SK-N-SH treated with all-trans-retinoic acid at 6 μM for 48 hours (cell line): ENCODE data around the gene TRPV4.

Source experiments
- ATAC-seq: fragments of 200-7000 bp; cut with Tn5 transposase; 3 replicates; pipeline ENCODE4 v1.9.1; 2020; ENCODE audit warnings: mild to moderate bottlenecking, moderate library complexity
- ARNTL ChIP-seq: fragments of 450-650 bp; formaldehyde crosslinking; IDR thresholded peaks from 2 replicates; pipeline ENCODE4 v1.5.0; 2020; ENCODE audit warnings: low read depth, mild to moderate bottlenecking, moderate library complexity, borderline replicate concordance
- CREB5 ChIP-seq: fragments of 250-450 bp; sonication (Bioruptor Pico); IDR thresholded peaks from 2 replicates; pipeline ENCODE4 v1.5.1; 2020; ENCODE audit warnings: low read depth, mild to moderate bottlenecking, moderate library complexity
- ESRRG ChIP-seq: fragments of 250-450 bp; sonication (Bioruptor Pico); IDR thresholded peaks from 2 replicates; pipeline ENCODE4 v1.6.1; 2021; ENCODE audit warnings: mild to moderate bottlenecking
- ISL1 ChIP-seq: fragments of 250-450 bp; sonication (Bioruptor Pico); IDR thresholded peaks from 2 replicates; pipeline ENCODE4 v2.1.2; 2022; ENCODE audit warnings: mild to moderate bottlenecking, moderate library complexity
- OSR1 ChIP-seq: fragments of 250-450 bp; sonication (Bioruptor Pico); IDR thresholded peaks from 2 replicates; pipeline ENCODE4 v1.8.0; 2022; ENCODE audit warnings: moderate library complexity, mild to moderate bottlenecking, inconsistent platforms
- PATZ1 ChIP-seq: fragments of 250-450 bp; sonication (Bioruptor Pico); IDR thresholded peaks from 2 replicates; pipeline ENCODE4 v1.8.0; 2020; ENCODE audit warnings: mild to moderate bottlenecking, moderate library complexity, borderline replicate concordance
- POU6F1 ChIP-seq: fragments of 250-450 bp; sonication (Bioruptor Pico); IDR thresholded peaks from 2 replicates; pipeline ENCODE4 v1.8.0; 2021; ENCODE audit warnings: low read depth, mild to moderate bottlenecking, moderate library complexity, borderline replicate concordance
- PPARA ChIP-seq: fragments of 250-450 bp; sonication (Bioruptor Pico); IDR thresholded peaks from 2 replicates; pipeline ENCODE4 v1.5.0; 2020; ENCODE audit warnings: mild to moderate bottlenecking, borderline replicate concordance
- RARB ChIP-seq: fragments of 250-450 bp; sonication (Bioruptor Pico); IDR thresholded peaks from 2 replicates; pipeline ENCODE4 v1.8.0; 2021; ENCODE audit warnings: mild to moderate bottlenecking, moderate library complexity
- SNAI2 ChIP-seq: fragments of 250-450 bp; sonication (Bioruptor Pico); IDR thresholded peaks from 2 replicates; pipeline ENCODE4 v1.5.0; 2020; ENCODE audit warnings: mild to moderate bottlenecking, moderate library complexity
- TCF4 ChIP-seq: fragments of 250-450 bp; sonication (Bioruptor Pico); IDR thresholded peaks from 2 replicates; pipeline ENCODE4 v1.8.0; 2021; ENCODE audit warnings: mild to moderate bottlenecking, moderate library complexity, borderline replicate concordance
- TSHZ2 ChIP-seq: fragments of 250-450 bp; sonication (Bioruptor Pico); IDR thresholded peaks from 2 replicates; pipeline ENCODE4 v1.5.0; 2020; ENCODE audit warnings: mild to moderate bottlenecking, moderate library complexity
- ZFP3 ChIP-seq: fragments of 250-450 bp; sonication (Bioruptor Pico); IDR thresholded peaks from 2 replicates; pipeline ENCODE4 v1.5.0; 2020; ENCODE audit warnings: mild to moderate bottlenecking, moderate library complexity
- ZFP30 ChIP-seq: fragments of 450-650 bp; formaldehyde crosslinking; IDR thresholded peaks from 2 replicates; pipeline ENCODE4 v1.5.0; 2022; ENCODE audit warnings: mild to moderate bottlenecking, moderate library complexity
- ZNF565 ChIP-seq: fragments of 450-650 bp; formaldehyde crosslinking; conservative IDR thresholded peaks from 2 replicates; pipeline ENCODE4 v1.5.0; 2020; ENCODE audit warnings: low read depth, mild to moderate bottlenecking, moderate library complexity
- ZNF70 ChIP-seq: fragments of 450-650 bp; formaldehyde crosslinking; IDR thresholded peaks from 2 replicates; pipeline ENCODE4 v1.5.0; 2020; ENCODE audit warnings: mild to moderate bottlenecking, moderate library complexity
- ZNF8 ChIP-seq: fragments of 450-650 bp; formaldehyde crosslinking; IDR thresholded peaks from 2 replicates; pipeline ENCODE4 v1.5.0; 2020; ENCODE audit warnings: mild to moderate bottlenecking, moderate library complexity

TRPV4 gene

GRCh38 chr12:109783965-109784244, 49.3 kb downstream of the TRPV4 start:
- TF ChIP-seq CREB5 (CRISPR knock-in tag) (no peak), SNAI2 (no peak), ZFP3 (CRISPR knock-in tag) (no peak), PPARA (CRISPR knock-in tag) (no peak), ESRRG (CRISPR knock-in tag) (no peak), ARNTL (CRISPR knock-in tag) (no peak), ZNF70 (CRISPR knock-in tag) (no peak), OSR1 (CRISPR knock-in tag) (no peak), ISL1 (CRISPR knock-in tag) (no peak), RARB (CRISPR knock-in tag) (no peak), TSHZ2 (CRISPR knock-in tag) (no peak), ZNF565 (CRISPR knock-in tag) (no peak), TCF4 (CRISPR knock-in tag) (no peak), POU6F1 (no peak), ZFP30 (CRISPR knock-in tag) (no peak), PATZ1 (CRISPR knock-in tag) (no peak)
- no peak for ATAC-seq

- ATAC-seq = no peak
These were observed 49.8 kb downstream of the TRPV4 start for GRCh38 chr12:109783135-109783964.

More at GRCh38 chr12:109783135-109783964, 49.8 kb downstream of the TRPV4 start:
- TF ChIP-seq ESRRG (CRISPR knock-in tag) = no peak
- no peak for TF ChIP-seq PPARA (CRISPR knock-in tag)
- no peak for TF ChIP-seq ZNF565 (CRISPR knock-in tag)
- no peak for TF ChIP-seq ZNF70 (CRISPR knock-in tag)
- TF ChIP-seq ZNF8 (CRISPR knock-in tag) = no peak
- no peak for TF ChIP-seq TSHZ2 (CRISPR knock-in tag)
- no peak for TF ChIP-seq ARNTL (CRISPR knock-in tag)
